Measurements from ENCODE around the gene SIGLEC11. TPM values are rescaled to one million over a fixed set of nuclear protein-coding genes. Genes with fewer than 3 reads are reported as not detected.
A peak's percentile ranks its signal among the peaks of the same experiment; 100 is the strongest.

SIGLEC11 gene
- total RNA-seq, 4 donors from 2014 or later = 0.33 to 1.7 (median 0.92) TPM

DNA sequence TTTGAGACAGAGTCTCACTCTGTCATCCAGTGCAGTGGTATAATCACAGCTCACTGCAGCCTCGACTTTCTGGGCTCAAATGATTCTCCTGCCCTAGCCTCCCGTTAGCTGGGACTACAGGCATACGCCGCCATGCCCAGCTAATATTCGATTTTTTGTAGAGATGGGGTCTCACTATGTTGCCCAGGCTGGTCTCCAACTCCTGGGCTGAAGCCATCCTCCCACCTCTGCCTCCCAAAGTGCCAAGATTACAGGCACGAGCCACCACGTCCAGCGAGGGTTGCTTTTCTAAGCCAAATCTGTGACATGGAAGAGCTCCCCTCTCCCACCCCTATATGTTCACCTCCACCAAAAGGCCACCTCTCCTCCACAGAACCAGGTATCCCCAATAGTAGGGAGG, 42.9 kb downstream of the SIGLEC11 start:
- H3K27ac ChIP-seq = no peak overlapping the region
- intact Hi-C loops (cut with DNase I) = no loop called here
- DNase-seq = no peak
- WGBS, 2 donors = 90 to 96% methylated on average over 8 of the region's 8 CpGs
- H3K36me3 ChIP-seq = peaks cover 0 to under 1% of the 10 kb centered on the region in 2 donors
- no peaks in the 10 kb centered on the region for H3K9me3 ChIP-seq
- H3K27me3 ChIP-seq = no peaks in the 10 kb centered on the region
- H3K4me1 ChIP-seq = no peaks in the 10 kb centered on the region
- TF ChIP-seq CTCF (IDR thresholded peaks at IDR 0.05) = no peak
- H3K4me3 ChIP-seq (replicated peaks in 1 of 3) = no peak overlapping the region

- TF ChIP-seq POLR2A (IDR thresholded peaks at IDR 0.05) (no peak), CTCF (IDR thresholded peaks at IDR 0.05) (no peak)
- WGBS, 2 donors = 80 to 81% methylated on average over 21 of the region's 21 CpGs
- H3K36me3 ChIP-seq = no peaks in the 10 kb centered on the region
- H3K9me3 ChIP-seq = no peaks in the 10 kb centered on the region
- no peak overlapping the region for H3K27ac ChIP-seq
- intact Hi-C loops (cut with DNase I) = no loop called here
- no peak overlapping the region for H3K4me3 ChIP-seq (replicated peaks in 1 of 3)
- no peak for DNase-seq
- peaks cover 0 to 8% of the 10 kb centered on the region in 2 donors for H3K4me1 ChIP-seq
- no peaks in the 10 kb centered on the region for H3K27me3 ChIP-seq
These were observed 43.9 kb downstream of the SIGLEC11 start for GRCh38 chr19:49916839-49917733.

- peaks cover 8 to 23% of the 10 kb centered on the region in 2 donors for H3K4me1 ChIP-seq
- H3K27me3 ChIP-seq = no peaks in the 10 kb centered on the region
- H3K4me3 ChIP-seq (replicated peaks in 1 of 3) = no peak overlapping the region
- 96% methylated on average over 6 of the region's 6 CpGs for WGBS, 2 donors
- H3K9me3 ChIP-seq = no peaks in the 10 kb centered on the region
- no peak overlapping the region for H3K27ac ChIP-seq
- DNase-seq = no peak
- H3K36me3 ChIP-seq = no peaks in the 10 kb centered on the region
- TF ChIP-seq CTCF (IDR thresholded peaks at IDR 0.05) = no peak
- TF ChIP-seq POLR2A (IDR thresholded peaks at IDR 0.05) = no peak
- intact Hi-C loops (cut with DNase I) = no loop called here
These were observed 45.7 kb downstream of the SIGLEC11 start for GRCh38 chr19:49915271-49915670.

DNA sequence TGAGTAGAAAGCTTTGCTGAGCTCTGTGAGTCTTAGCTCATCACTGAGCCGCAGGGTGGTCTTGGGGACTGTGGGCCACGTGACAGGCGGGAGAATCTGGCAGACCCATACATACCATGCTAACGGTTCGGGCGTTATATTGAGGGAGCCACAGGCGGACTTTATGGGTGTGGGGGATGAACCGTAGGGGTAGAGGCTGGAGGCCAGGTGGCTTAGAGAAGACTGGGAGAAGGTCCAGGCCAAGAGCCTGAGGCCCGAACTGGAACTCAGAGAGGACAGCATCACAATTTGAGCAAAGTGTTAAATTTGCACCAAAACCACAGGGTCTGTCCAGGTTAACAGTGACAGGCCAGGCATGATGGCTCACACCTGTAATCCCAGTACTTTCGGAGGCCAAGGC, 47.3 kb downstream of the SIGLEC11 start:
- H3K27ac ChIP-seq = no peak overlapping the region
- intact Hi-C loops (cut with DNase I) = no loop called here
- H3K9me3 ChIP-seq = no peaks in the 10 kb centered on the region
- H3K36me3 ChIP-seq = peaks cover 4% of the 10 kb centered on the region in 2 donors
- no peak for DNase-seq
- H3K4me3 ChIP-seq (replicated peaks in 1 of 3) = no peak overlapping the region
- no peaks in the 10 kb centered on the region for H3K27me3 ChIP-seq
- no peak for TF ChIP-seq CTCF (IDR thresholded peaks at IDR 0.05)
- no peak for TF ChIP-seq POLR2A (IDR thresholded peaks at IDR 0.05)
- H3K4me1 ChIP-seq = peaks cover 8 to 23% of the 10 kb centered on the region in 2 donors
- WGBS, 2 donors = 91 to 95% methylated on average over 10 of the region's 10 CpGs

GRCh38 chr19:49912965-49913685, 47.8 kb downstream of the SIGLEC11 start:
- Histone ChIP-seq H3K4me3 (replicated peaks in 1 of 3) (no peak overlapping the region), H3K27me3 (no peaks in the 10 kb centered on the region), H3K9me3 (no peaks in the 10 kb centered on the region), H3K4me1 (peaks cover 8 to 23% of the 10 kb centered on the region in 2 donors), H3K27ac (no peak overlapping the region), H3K36me3 (peaks cover 7 to 9% of the 10 kb centered on the region in 2 donors)
- peak; percentile 38 to 53 for DNase-seq
- intact Hi-C loops (cut with DNase I) = no loop called here
- TF ChIP-seq CTCF (IDR thresholded peaks at IDR 0.05) (no peak), POLR2A (IDR thresholded peaks at IDR 0.05) (no peak)
- WGBS, 2 donors = 65 to 72% methylated on average over 21 of the region's 21 CpGs

Measured in thyroid gland (tissue), 4 donors.